ENCODE measurements around the gene DRGX. TPM values are rescaled to one million over a fixed set of nuclear protein-coding genes. Genes with fewer than 3 reads are reported as not detected.

The DRGX gene
- total and polyA plus RNA-seq, 2 donors (not counting 1 experiment from before 2014, with no cell fraction given): not detected

- 94% methylated on average over 6 of the region's 15 CpGs for WGBS (ENCODE audit: insufficient coverage)
- Mint-ChIP-seq H3K9me3 (ENCODE audit: insufficient read depth) (no peaks in the 10 kb centered on the region), H3K27me3 (peaks cover 51% of the 10 kb centered on the region), H3K4me3 (no peak overlapping the region), H3K27ac (no peak overlapping the region), H3K4me1 (no peaks in the 10 kb centered on the region)
- intact Hi-C loops (cut with micrococcal nuclease): no loop called here
- Histone ChIP-seq H3K9me3 (ENCODE audit: control extremely low read depth in 1 of 3, control insufficient read depth in 2 of 3, insufficient read depth in 1 of 3, low read length in 2 of 3) (peaks cover 0 to 4% (median 0%) of the 10 kb centered on the region in 3 donors), H3K36me3 (replicated peaks in 1 of 2; ENCODE audit: control extremely low read depth in 1 of 2, control insufficient read depth in 1 of 2, extremely low read depth in 1 of 2, insufficient read depth in 2 of 2, low read length in 1 of 2) (no peaks in the 10 kb centered on the region), H3K79me2 (ENCODE audit: control insufficient read depth, insufficient read depth, low read length) (no peaks in the 10 kb centered on the region), H2AFZ (ENCODE audit: insufficient read depth, low read depth, low read length, poor library complexity, severe bottlenecking) (no peak overlapping the region), H3K4me2 (replicated peaks; ENCODE audit: low read depth, low read length, poor library complexity, severe bottlenecking) (no peak overlapping the region), H3K4me3 (ENCODE audit: control extremely low read depth in 1 of 5, extremely low read depth in 1 of 5, insufficient read depth in 1 of 5, low read depth in 2 of 5, low read length in 4 of 5) (no peak overlapping the region), H3K27ac (ENCODE audit: low read length in 2 of 2) (no peak overlapping the region), H3K9ac (ENCODE audit: low read length) (no peak overlapping the region), H3K27me3 (replicated peaks in 1 of 4; ENCODE audit: control extremely low read depth in 1 of 4, control insufficient read depth in 3 of 4, insufficient read depth in 4 of 4, low read length in 3 of 4) (peaks cover 0 to 32% (median 18%) of the 10 kb centered on the region in 4 experiments), H4K20me1 (ENCODE audit: control insufficient read depth, insufficient read depth, low read length, poor library complexity, severe bottlenecking) (no peaks in the 10 kb centered on the region), H3K4me1 (ENCODE audit: control insufficient read depth in 2 of 2, insufficient read depth in 2 of 2, low read length in 2 of 2) (no peaks in the 10 kb centered on the region)
- no peak for TF ChIP-seq EZH2 (IDR thresholded peaks at IDR 0.05; ENCODE audit: borderline replicate concordance, insufficient read depth, low read depth, low read length, poor library complexity, severe bottlenecking)
- TF ChIP-seq CTCF (IDR thresholded peaks at IDR 0.05): no peak
- ATAC-seq (ENCODE audit: low read depth) (no peak), DNase-seq (no peak)
- POLR2A ChIA-PET: no interaction called here
- CTCF ChIA-PET: interaction anchor here (2.3 kb wide), 1 partner anchor 18 kb away, joined by 11 read pairs; no protein-coding TSS in a partner anchor
These were observed 6.4 kb downstream of the DRGX start for GRCh38 chr10:49389361-49389933.

GRCh38 chr10:49388161-49388560 is 7.7 kb downstream of the DRGX start:
- DNase-seq: no peak
- Histone ChIP-seq H3K9me3 (ENCODE audit: control extremely low read depth in 1 of 3, control insufficient read depth in 2 of 3, insufficient read depth in 1 of 3, low read length in 2 of 3) (no peaks in the 10 kb centered on the region), H3K79me2 (ENCODE audit: control insufficient read depth, insufficient read depth, low read length) (no peaks in the 10 kb centered on the region), H4K20me1 (ENCODE audit: control insufficient read depth, insufficient read depth, low read length, poor library complexity, severe bottlenecking) (no peaks in the 10 kb centered on the region), H2AFZ (ENCODE audit: insufficient read depth, low read depth, low read length, poor library complexity, severe bottlenecking) (no peak overlapping the region), H3K36me3 (replicated peaks in 1 of 2; ENCODE audit: control extremely low read depth in 1 of 2, control insufficient read depth in 1 of 2, extremely low read depth in 1 of 2, insufficient read depth in 2 of 2, low read length in 1 of 2) (no peaks in the 10 kb centered on the region), H3K4me2 (replicated peaks; ENCODE audit: low read depth, low read length, poor library complexity, severe bottlenecking) (no peak overlapping the region), H3K27me3 (replicated peaks in 1 of 4; ENCODE audit: control extremely low read depth in 1 of 4, control insufficient read depth in 3 of 4, insufficient read depth in 4 of 4, low read length in 3 of 4) (peaks cover 0 to 27% (median 6%) of the 10 kb centered on the region in 4 experiments), H3K9ac (ENCODE audit: low read length) (no peak overlapping the region), H3K27ac (ENCODE audit: low read length in 2 of 2) (no peak overlapping the region), H3K4me1 (ENCODE audit: control insufficient read depth in 2 of 2, insufficient read depth in 2 of 2, low read length in 2 of 2) (no peaks in the 10 kb centered on the region), H3K4me3 (ENCODE audit: control extremely low read depth in 1 of 5, extremely low read depth in 1 of 5, insufficient read depth in 1 of 5, low read depth in 2 of 5, low read length in 4 of 5) (no peak overlapping the region)
- Mint-ChIP-seq H3K4me3 (no peak overlapping the region), H3K27me3 (peaks cover 41% of the 10 kb centered on the region), H3K27ac (no peak overlapping the region), H3K9me3 (ENCODE audit: insufficient read depth) (no peaks in the 10 kb centered on the region), H3K4me1 (no peaks in the 10 kb centered on the region)
- no peak for TF ChIP-seq CTCF (IDR thresholded peaks at IDR 0.05)
- TF ChIP-seq EZH2 (IDR thresholded peaks at IDR 0.05; ENCODE audit: borderline replicate concordance, insufficient read depth, low read depth, low read length, poor library complexity, severe bottlenecking): no peak
- intact Hi-C loops (cut with micrococcal nuclease): no loop called here
- ChIA-PET CTCF (no interaction called here), POLR2A (no interaction called here)
- no peak for ATAC-seq (ENCODE audit: low read depth)

Measured in B cell (primary cell).